Prostate gland (tissue), 2 donors: ENCODE data around the gene BNIP5.

Experiments
- POLR2AphosphoS5 ChIP-seq: sonication (generic); formaldehyde crosslinking; IDR thresholded peaks from one replicate; pipeline ENCODE4 v1.6.1; 2017; ENCODE audit warnings: antibody characterized with exemption
- TF ChIP-seq, protein P1 (sequence below), 4 experiments: fragments of 200-600 bp in 2 of 4; fragments of 450-650 bp in 2 of 4; sonication (generic) in 2 of 4; IDR thresholded peaks; 1 replicate in 3 of 4; 2 replicates in 1 of 4; pipeline ENCODE4 v1.5.1; 2016 to 2019; ENCODE audit warnings: antibody characterized with exemption in 4 of 4, mild to moderate bottlenecking in 2 of 4, moderate library complexity in 2 of 4

DNA sequence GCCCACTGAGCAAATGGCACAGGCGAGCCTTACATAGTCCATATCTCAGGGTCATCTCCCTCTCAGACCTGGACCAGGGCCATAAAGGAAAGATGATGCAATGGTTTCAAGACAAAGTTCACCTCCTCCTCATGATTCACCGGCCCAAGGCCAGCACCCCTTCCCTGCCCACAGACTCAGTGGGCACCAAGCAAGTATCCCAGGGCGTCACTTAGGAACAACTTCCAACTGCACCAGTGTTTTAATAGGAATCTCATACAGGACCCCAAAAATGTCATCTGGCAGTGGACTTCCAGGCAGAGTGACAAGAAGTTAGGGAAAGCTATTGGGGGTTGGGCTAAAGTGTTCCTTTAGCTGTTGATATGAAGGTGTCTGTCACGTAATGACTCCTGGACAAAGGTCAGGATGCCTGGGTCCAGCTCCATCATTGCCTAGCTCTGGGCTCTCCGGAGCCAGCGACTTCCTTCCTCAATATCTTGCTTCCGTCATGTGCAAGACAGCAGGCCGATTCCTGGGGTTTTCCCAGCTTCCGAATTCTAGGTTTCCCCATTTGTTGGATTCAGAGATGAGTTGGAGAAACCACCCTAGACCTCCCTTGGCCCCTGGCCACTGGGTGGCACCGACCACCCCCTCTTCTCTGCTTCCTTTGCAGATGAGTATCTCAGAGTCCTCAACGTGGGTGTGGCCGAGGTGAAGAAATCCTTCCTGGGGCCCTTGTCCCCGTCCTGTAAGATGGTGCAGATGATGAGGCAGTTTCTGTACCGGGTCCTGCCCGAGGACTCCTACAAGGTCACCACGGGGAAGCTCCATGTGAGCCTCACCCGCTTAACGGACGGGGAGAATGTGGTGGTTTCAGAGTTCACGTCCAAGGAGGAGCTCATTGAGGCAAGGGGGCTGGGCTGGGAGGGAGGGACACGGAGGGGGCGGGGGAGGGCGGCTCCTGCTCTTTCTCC is 45.7 kb downstream of the BNIP5 start:
- TF ChIP-seq, protein P1, sequence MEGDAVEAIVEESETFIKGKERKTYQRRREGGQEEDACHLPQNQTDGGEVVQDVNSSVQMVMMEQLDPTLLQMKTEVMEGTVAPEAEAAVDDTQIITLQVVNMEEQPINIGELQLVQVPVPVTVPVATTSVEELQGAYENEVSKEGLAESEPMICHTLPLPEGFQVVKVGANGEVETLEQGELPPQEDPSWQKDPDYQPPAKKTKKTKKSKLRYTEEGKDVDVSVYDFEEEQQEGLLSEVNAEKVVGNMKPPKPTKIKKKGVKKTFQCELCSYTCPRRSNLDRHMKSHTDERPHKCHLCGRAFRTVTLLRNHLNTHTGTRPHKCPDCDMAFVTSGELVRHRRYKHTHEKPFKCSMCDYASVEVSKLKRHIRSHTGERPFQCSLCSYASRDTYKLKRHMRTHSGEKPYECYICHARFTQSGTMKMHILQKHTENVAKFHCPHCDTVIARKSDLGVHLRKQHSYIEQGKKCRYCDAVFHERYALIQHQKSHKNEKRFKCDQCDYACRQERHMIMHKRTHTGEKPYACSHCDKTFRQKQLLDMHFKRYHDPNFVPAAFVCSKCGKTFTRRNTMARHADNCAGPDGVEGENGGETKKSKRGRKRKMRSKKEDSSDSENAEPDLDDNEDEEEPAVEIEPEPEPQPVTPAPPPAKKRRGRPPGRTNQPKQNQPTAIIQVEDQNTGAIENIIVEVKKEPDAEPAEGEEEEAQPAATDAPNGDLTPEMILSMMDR (IDR thresholded peaks at IDR 0.05), result no peak
- no peak for TF ChIP-seq POLR2AphosphoS5
